GM18909 (cell line): Measurements from ENCODE around the gene KCNAB1.

ENCODE experiments used
- ATAC-seq: cut with Tn5 transposase; IDR thresholded peaks from one replicate; pipeline ENCODE4 v1.9.1; 2021; ENCODE audit warnings: mild to moderate bottlenecking; ENCODE audit not compliant: unreplicated experiment, poor library complexity

KCNAB1 gene

DNA sequence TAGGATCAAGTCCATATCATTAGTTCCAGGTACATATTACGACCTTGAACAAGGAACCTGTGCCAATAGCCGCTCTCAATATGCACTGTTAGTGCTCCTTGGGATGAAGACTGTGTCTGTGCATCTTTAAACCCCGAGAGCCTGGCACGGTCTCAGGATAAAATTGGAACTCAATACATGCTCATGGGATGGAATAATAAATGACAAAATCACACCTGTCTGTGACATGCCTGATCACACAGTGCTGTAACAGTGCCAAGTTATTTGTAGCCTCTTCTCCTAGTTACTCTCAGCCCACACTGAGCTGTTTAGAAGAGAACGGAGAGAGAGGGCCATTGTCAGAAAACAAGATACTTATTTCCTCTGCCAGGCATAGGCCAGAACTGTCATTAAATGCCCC, 352.3 kb downstream of the KCNAB1 start:
- no peak for ATAC-seq

DNA sequence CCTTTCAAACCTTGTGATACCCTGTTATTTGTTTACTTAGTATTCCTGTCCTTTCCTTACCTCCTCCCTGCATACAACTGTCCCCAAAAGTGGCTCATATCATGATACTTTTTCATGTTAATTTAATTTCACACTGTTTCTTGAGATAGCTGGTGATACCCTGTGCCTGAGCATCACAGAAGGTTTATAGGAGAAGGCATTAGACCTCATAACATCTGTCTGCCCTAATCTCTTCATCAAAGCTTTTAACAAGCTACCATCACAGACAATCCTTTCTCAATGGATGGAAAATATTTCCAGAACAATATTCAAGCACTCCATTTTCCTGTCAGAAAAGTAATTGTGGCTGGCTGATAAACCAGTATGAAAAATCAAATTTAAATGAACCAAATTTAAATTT, 353.0 kb downstream of the KCNAB1 start:
- no peak for ATAC-seq

DNA sequence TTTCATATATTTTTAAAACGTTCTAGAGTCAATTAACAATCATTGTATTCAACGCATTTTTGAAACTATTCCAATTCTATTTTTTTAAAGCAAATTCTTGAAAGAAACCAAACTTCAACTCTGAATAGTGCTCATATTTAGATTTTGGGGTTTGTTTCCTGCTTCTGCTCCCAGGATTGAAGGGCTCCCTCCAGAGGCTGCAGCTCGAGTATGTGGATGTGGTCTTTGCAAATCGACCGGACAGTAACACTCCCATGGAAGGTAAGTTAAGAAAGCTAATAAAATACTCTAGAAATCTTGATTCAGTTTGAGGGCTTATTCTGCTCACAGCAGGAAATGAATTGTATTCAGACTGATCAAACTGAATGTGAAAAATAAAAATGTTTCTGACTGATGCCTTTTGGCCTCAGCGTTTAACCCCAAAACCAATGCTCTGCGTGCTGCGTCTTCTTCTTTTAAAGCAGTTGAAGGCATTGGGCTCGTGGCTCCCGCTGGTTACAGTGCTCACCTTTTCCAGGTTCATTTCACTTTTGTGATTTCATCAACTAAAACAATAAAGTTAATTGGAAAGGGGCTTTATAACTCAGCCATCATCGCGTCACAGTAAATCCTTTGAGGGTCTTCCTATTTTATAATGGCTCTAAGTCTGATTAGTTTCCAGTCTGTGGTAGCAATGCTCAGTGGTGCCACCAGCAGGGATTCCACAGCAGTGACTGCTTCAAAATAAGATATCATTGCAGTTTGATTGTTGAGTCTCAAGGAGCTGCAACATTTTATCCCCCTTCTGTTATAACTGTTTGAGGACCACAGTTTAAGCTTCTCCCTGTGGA, 354.4 kb downstream of the KCNAB1 start:
- no peak for ATAC-seq

DNA sequence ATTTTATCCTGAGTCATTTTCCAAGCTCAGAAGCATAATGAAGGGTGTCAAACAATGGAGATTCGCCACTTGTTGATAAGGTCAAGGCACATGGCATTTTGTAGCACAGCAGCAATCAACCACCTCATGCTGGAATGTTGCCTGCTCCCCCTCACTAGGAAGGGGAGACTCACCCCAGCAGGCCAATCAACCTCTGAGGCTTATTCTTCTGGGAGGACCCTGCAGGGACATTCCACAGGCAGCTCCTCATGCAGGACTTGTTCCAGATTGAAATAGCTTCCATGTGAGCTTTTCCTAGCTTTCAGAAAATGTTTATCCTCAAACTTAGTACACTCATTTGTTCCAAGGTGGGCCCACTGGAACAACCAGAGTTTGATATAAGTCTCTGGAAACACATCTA, 356.9 kb downstream of the KCNAB1 start:
- ATAC-seq = no peak

DNA sequence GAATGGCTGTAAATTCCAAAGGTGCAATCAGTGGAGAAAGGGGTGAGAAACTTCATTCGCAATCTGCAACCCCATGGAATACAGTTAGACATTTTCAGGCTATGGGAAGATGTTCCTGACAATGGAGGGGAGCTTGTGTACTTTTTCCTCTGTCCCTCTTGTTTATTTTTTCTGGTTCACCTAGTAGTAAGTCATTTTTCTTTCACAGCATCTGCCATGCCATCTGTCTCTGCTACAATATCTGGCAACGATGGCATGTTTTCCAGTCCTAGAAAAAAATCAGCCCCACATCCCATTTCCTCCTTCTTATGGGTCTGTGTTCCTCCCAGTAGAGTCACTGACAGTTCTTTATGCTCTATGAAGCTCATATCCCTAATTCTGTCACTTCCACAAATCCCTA, 358.5 kb downstream of the KCNAB1 start:
- no peak for ATAC-seq

DNA sequence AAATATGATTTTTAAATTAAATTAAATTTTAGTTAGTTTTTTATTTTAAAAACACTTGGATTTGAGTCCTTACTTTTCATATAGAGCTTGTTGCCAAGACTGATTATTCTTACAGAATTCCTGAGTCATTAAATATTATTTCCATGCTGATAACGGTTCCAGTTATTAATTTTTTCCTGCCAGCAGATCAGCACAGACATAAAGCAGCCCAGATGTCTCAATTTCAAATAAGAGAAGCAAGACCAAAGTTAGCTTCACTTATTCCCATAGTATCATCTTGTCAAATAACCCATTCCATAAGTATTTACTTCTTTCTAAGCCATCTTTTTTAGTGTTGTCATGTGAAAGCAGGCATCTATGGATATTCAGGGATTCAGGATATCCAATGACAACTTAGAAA, 359.2 kb downstream of the KCNAB1 start:
- ATAC-seq = no peak

DNA sequence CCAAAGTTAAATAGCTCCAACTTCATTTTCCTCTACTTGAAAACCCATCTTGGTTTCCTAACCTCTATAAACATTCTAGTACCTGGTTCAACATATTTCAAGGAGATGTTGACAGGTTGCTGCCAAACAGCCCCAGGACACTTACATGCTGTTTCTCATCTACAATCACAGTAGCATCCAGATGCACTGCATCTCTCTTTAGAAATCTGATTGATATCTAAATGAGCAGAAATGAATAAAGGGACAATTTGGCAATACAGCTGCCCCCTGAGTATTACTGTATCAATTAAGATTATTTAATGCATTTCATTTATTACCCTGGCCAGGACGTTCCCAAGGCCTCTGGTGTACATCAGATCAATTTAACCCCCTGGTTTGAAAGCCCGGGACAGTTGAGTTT, 360.6 kb downstream of the KCNAB1 start:
- no peak for ATAC-seq

DNA sequence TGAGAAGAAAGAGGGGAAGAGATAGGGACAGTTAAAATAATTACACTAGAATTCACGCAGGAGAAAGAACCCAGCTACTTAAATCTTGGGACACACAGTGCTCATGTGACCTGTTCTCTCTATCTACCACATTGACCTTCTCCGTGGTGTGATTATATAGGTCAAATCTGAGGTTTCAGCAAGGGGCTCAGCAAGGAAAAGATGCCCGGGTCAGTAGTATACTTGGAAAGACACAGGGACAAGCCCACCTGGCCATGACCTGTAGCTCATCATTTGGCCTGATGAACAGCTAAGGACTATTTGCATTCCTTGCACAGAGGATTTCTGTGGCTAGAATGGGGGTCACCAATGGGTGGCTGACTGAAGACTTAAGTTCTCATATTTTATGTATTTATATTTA, 362.6 kb downstream of the KCNAB1 start:
- peak; percentile 11 for ATAC-seq

DNA sequence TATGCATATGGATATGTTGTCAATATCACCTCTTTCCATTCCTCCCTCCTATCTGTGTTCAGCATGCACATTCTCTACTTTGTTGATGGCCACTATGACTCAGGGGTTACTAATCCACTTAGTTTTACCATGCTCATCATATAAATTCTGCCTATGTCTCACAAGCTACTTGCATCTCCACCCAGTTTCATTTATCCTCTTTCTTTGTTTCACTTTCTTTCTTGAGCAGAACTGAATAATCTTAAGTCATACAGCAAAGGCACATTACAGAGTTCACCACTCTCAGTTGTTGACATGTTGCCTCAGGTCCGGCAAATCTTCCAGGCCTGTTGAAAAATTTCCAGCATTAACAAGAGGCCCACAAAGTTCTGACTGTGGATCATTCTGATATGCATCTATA, 363.0 kb downstream of the KCNAB1 start:
- ATAC-seq = peak; percentile 90

DNA sequence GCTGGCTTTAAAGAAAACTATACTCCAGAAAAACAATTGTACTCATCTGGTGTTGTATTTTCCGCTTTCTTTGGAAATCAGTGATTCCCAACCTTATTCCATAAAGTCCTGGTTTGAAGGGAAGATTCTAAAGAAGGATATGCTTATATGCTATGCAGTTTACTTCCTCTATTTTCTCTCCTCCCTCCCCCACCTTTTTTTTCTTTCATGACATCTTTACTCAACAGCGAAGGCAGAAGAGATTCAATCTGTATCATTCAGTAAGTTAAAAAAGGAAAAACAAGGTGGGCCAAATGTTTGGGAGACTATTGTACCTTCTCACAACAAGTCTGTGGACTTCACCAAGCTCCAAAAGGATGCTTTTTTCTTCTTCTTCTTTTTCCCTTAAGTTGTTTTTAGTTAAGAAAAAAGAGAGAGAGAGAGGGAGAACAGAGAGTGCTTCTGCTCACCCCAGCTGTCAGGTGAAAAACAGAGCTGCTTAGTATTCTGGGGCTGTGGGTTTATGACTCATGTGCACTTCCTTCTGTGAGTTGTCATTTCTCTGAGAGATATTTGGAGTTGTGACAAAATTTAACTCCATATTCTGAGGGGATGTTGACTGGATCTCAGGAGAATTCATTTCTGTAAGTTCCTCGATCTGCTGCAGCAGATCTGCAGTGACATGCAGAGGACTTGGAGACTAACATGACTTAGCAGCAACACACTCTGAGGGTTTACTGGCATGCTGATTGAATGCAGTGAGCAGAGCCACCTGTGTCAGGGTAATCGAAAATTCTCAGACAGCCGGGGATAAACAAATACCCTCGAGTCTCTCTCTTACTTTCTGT, 363.8 kb downstream of the KCNAB1 start:
- peak; percentile 87 for ATAC-seq

DNA sequence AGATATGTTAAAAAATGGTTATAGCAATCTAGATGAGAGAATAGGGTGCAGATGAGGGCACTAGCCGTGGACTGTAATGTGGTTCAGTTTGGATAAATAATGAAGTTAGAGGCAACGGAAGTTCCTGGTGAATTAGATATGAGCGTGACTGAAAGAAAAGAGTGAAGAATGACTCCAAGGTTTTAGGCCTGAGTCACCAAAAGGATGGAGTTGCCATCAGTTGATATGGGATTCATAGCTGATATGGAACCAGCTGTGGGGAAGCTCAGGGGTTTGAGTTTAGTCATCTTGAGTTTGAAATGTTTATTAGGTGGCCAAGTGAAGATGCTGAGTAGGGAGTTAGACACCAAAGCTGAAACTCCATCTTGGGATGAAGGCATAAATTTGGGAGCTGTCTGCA, 368.4 kb downstream of the KCNAB1 start:
- no peak for ATAC-seq

DNA sequence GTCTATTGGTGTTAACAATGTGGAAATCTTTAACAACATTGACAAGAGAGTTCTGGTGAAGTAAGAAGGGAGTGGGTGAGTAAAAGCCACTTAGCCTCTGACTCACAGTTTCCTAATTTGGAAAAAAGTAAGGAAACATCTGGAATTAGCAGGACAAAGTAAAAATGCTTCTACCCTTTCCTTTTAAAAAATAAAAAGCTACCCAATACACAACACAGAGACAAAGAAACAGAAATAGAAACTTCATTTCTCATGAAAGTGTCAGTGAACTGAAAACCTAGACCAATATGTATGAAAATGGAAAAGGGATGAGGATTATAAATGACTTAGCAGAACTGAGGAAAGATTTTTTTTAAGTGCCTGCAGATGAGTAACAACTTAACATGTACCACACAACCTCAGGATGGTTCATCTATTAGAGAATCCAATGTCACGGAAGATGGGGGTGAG, 369.1 kb downstream of the KCNAB1 start:
- ATAC-seq = no peak

DNA sequence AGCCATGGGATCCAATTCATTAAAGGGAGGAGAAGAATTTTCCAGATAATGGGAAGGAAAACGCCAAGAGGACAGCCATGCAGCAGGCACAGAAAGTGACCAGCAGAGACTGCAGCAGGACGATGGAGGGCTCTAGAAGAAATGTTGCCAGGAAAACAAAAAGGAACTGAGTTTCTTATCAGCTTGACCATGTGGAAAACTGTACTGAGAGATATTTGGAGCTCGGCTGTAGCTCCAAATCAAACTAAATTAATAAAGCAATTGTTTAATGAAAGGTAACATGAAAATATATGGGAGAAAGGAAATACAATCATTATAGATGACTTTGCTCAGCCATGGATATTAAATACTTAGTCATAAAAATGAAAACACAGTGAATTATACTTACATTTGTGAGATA, 370.8 kb downstream of the KCNAB1 start:
- no peak for ATAC-seq

DNA sequence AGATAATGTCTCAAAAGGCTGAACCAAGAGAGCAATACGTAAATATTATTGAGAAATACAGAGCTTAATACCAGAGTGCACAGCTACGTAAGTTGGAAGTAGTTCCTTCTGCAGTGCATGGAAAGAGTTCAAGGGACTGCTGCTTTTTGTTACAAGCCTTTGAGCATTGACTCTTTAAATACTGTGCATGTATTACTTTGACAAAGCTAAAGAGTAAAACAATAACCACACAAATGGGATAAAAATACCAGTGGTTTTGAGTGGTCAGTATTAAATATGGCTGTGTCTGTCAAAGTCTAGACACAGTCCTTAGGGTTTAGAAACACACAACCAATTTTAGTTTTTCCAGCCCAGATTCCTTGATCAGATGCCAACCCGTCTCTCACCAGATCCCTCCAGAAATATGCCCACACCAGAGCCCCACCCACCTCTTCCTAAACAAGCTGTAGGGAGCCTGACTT, 372.5 kb downstream of the KCNAB1 start:
- no peak for ATAC-seq

DNA sequence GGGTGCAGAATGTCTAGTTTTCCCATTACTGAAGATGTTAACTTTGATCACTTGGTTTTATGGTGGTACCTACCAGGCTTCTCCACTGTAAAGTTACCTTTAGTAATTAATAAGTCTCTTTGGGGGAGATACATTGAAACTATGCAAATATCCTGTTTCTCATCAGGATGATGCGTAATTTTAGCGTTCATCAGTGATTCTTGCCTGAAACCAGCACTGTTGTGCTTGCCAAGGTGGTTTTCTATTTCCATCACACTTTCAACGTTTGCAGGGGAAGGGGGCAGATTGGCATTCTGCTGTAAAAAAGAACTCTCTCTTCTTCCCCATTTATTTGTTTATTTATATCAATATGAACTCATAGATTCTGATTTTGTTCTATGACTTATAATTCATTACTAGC, 373.5 kb downstream of the KCNAB1 start:
- no peak for ATAC-seq

DNA sequence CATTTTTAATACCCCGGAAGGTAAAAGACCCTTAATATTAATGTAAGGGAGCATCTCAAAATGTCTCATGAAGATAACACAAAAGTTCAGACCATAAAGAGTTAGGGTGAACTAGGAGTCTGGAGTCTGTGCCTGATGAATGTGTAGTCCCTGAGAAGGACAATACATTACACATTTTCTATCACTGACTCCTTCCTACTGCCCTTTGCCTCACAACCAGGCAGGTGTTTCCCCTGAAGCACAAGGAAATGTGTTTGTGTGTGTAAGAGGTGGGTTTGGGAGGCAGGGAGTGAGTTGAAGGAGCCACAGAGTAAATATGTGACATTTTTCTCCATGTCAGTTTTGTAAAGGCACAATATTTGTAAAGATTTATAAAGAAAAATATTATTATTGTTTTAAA, 375.4 kb downstream of the KCNAB1 start:
- no peak for ATAC-seq

DNA sequence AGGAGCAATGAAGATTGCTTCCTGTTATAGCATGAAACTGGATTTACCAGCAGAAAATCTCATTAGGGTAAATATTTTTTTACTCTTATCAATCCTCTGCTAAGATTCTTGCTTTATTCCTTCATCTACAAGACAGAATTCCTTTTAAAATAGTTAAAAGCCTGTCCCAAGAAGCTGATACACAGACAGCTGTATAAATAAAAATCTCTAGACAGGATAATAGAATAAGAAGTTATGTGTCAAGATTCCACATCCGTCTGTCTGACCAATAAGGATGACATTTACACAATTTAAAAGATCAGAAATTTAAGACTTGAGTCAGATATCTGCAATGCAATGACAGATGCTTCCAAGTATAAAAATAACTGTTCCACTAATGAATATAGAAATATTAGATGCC, 376.9 kb downstream of the KCNAB1 start:
- ATAC-seq = no peak

DNA sequence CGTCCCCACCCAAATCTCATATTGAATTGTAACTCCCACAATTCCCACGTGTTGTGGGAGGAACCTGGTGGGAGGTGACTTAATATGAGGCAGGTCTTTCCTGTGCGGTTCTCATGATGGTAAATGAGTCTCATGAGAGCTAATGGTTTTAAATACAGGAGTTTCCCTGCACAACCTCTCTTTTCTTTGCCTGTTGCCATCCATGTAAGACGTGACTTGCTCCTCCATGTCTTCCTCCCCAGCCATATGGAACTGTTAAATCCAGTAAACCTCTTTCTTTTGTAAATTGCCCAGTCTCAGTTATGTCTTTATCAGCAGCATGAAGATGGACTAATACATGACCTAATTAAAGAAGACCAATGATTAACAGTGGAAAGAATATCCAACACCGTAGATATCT, 377.9 kb downstream of the KCNAB1 start:
- ATAC-seq = no peak

DNA sequence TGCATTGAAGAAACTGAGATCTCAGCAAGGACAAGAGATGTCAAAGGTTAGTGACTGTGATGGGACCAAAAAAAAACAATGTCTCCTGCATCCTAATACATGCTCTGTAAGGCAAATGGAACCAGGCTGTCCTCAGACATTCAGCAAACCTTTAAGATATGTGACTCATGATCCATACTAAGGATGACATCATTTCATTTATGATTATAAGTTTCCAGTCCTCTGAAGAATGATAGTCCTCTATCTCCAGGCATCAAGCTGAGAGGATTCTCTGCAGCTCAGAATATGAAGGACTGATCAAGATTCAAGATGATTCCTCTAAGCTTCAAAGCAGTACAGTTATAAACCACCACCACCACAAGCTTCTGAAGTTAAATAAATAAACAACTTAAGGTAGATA, 386.9 kb downstream of the KCNAB1 start:
- no peak for ATAC-seq

DNA sequence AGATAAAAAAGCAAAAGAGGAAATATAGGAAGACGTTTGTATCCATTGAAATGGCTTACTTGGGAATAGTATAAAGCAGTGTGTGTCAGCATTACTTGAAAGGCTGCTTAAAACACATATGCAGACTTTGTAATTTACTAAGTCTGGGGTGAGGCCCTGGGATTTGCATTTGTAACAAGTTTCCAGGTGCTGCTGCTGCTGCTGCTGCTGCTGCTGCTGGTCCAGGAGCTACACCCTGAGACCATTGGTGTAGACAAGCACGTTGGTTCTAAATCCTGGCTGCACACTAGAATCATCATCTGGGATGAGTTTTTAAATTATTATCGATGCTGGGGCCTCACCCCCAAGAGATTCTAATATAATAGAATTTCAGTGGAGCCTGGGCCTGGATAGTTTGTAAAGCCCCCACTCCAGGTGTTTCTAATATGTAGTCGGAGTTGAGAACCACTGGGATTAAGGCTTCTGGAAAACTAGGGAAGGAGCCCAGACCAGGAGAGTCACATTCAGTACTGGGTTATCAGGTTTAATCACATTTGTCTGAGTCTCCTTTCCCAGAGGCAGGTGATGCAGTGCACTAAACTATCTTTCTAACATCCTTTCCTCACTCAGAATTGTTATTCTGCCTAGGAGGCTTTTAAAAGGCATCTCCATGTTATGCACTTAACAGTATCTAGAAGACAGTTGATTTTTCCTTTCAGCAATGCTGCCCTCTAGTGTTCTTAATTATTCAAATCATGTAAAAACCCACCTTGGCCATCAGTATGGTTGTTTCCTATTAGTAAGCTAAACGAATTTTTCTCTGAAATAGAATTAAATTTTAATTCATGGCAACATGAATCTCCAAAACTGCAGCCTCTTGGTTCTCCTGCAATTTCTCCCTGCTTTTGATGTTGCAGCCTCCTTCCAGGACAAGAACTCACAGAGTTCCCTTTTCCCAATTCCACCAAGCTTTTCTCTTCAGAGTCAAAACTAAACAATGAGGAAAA, 389.1 kb downstream of the KCNAB1 start:
- peak; percentile 84 for ATAC-seq
